HEK293T (cell line): ENCODE data around the gene RNASE11.

Experiments used
- CTCF ChIA-PET: fragments of 350-600 bp; formaldehyde crosslinking; extraction: SDS; loops from one replicate; lab custom pipeline; 2021; ENCODE audit warnings: antibody characterized with exemption, inconsistent platforms; lab: Yijun Ruan, JAX
- POLR2A ChIA-PET: fragments of 350-600 bp; formaldehyde crosslinking; extraction: SDS; loops from one replicate; lab custom pipeline; 2020; ENCODE audit warnings: antibody characterized with exemption, inconsistent platforms; lab: Yijun Ruan, JAX
- DNase-seq: peaks from one replicate; pipeline ENCODE4 v3.0.0; 2012; ENCODE audit warnings: mixed read lengths; ENCODE audit errors: extremely low spot score
- ARNT ChIP-seq: fragments of 450-650 bp; IDR thresholded peaks from 2 replicates; pipeline ENCODE4 v1.6.1; 2017; ENCODE audit warnings: mild to moderate bottlenecking
- BHLHE40 ChIP-seq: fragments of 450-650 bp; IDR thresholded peaks from 2 replicates; pipeline ENCODE4 v1.6.1; 2016; ENCODE audit warnings: mild to moderate bottlenecking, moderate library complexity, borderline replicate concordance
- CTBP1 ChIP-seq: fragments of 450-650 bp; IDR thresholded peaks from 2 replicates; pipeline ENCODE4 v1.6.1; 2016; ENCODE audit warnings: borderline replicate concordance
- ELF4 ChIP-seq: fragments of 450-650 bp; IDR thresholded peaks from 2 replicates; pipeline ENCODE4 v1.6.1; 2017; ENCODE audit warnings: antibody characterized with exemption
- FOXA1 ChIP-seq: fragments of 450-650 bp; IDR thresholded peaks from 2 replicates; pipeline ENCODE4 v1.6.1; 2016; ENCODE audit warnings: mild to moderate bottlenecking
- FOXK2 ChIP-seq: fragments of 450-650 bp; IDR thresholded peaks from 2 replicates; pipeline ENCODE4 v1.6.1; 2016; ENCODE audit warnings: mild to moderate bottlenecking
- FOXM1 ChIP-seq: fragments of 450-650 bp; IDR thresholded peaks from 2 replicates; pipeline ENCODE4 v1.6.1; 2017; ENCODE audit warnings: mild to moderate bottlenecking, borderline replicate concordance
- HDGF ChIP-seq: fragments of 450-650 bp; IDR thresholded peaks from 2 replicates; pipeline ENCODE4 v1.6.1; 2017; ENCODE audit warnings: antibody characterized with exemption, borderline replicate concordance
- L3MBTL2 ChIP-seq: fragments of 450-650 bp; conservative IDR thresholded peaks from 2 replicates; pipeline ENCODE4 v1.6.1; 2016; ENCODE audit warnings: mild to moderate bottlenecking
- LEF1 ChIP-seq: fragments of 450-650 bp; IDR thresholded peaks from 2 replicates; pipeline ENCODE4 v1.6.1; 2017; ENCODE audit warnings: mild to moderate bottlenecking, borderline replicate concordance
- NFRKB ChIP-seq: fragments of 450-650 bp; IDR thresholded peaks from 2 replicates; pipeline ENCODE4 v1.6.1; 2016; ENCODE audit warnings: mild to moderate bottlenecking, moderate library complexity
- PKNOX1 ChIP-seq: fragments of 450-650 bp; IDR thresholded peaks from 2 replicates; pipeline ENCODE4 v1.6.1; 2016
- SP1 ChIP-seq: fragments of 450-650 bp; IDR thresholded peaks from 2 replicates; pipeline ENCODE4 v1.6.1; 2017
- SUZ12 ChIP-seq: fragments of 450-650 bp; IDR thresholded peaks from 2 replicates; pipeline ENCODE4 v1.6.1; 2016; ENCODE audit warnings: mild to moderate bottlenecking
- TARDBP ChIP-seq: fragments of 450-650 bp; IDR thresholded peaks from 2 replicates; pipeline ENCODE4 v1.6.1; 2016
- ZNF384 ChIP-seq: fragments of 450-650 bp; IDR thresholded peaks from 2 replicates; pipeline ENCODE4 v1.6.1; 2016

RNASE11 gene

GRCh38 chr14:20606902-20607242 is 19.1 kb upstream of the RNASE11 start:
- no peak for DNase-seq
- POLR2A ChIA-PET: interaction anchor here (1.0 to 1.6 kb wide), 4 partner anchors 77 to 151 kb away, joined by 3 to 6 read pairs (median 4); partner anchors contain the start of genes PIP4P1 and PNP
- CTCF ChIA-PET: interaction anchor here (0.6 to 2.9 kb wide), 5 partner anchors 19 to 295 kb away, joined by 3 to 19 read pairs (median 5); partner anchors contain the start of gene RNASE11
- no peak for TF ChIP-seq PKNOX1
- TF ChIP-seq ARNT: no peak
- TF ChIP-seq FOXK2: no peak
- TF ChIP-seq SP1: no peak
- no peak for TF ChIP-seq LEF1
- no peak for TF ChIP-seq BHLHE40
- TF ChIP-seq TARDBP: no peak
- TF ChIP-seq HDGF: no peak
- TF ChIP-seq FOXM1: no peak
- TF ChIP-seq CTBP1: no peak
- no peak for TF ChIP-seq FOXA1
- no peak for TF ChIP-seq ELF4

- ChIA-PET POLR2A (interaction anchor here (1.0 to 1.6 kb wide), 3 partner anchors 77 to 145 kb away, joined by 4 to 6 read pairs (median 5); partner anchors contain the start of genes PIP4P1 and PNP), CTCF (interaction anchor here (0.6 to 2.9 kb wide), 4 partner anchors 19 to 191 kb away, joined by 3 to 19 read pairs (median 5); partner anchors contain the start of gene RNASE11)
- DNase-seq: peak; percentile 55
- no peak for TF ChIP-seq L3MBTL2
- no peak for TF ChIP-seq FOXK2
Measured at GRCh38 chr14:20606190-20606901, 18.5 kb upstream of the RNASE11 start.

GRCh38 chr14:20603813-20604690 is 16.3 kb upstream of the RNASE11 start:
- CTCF ChIA-PET: no interaction called here
- POLR2A ChIA-PET: no interaction called here
- TF ChIP-seq LEF1 (no peak), L3MBTL2 (no peak), FOXM1 (no peak), ELF4 (no peak), CTBP1 (no peak), SP1 (no peak), HDGF (no peak), TARDBP (no peak), ARNT (no peak), FOXK2 (no peak), BHLHE40 (no peak), SUZ12 (no peak), NFRKB (no peak), PKNOX1 (no peak), ZNF384 (no peak), FOXA1 (no peak)
- no peak for DNase-seq

- ChIA-PET POLR2A (no interaction called here), CTCF (no interaction called here)
- no peak for DNase-seq
- TF ChIP-seq L3MBTL2 (no peak), BHLHE40 (no peak), ZNF384 (no peak), ELF4 (no peak), SP1 (no peak), FOXA1 (no peak), ARNT (no peak), PKNOX1 (no peak), HDGF (no peak), FOXK2 (no peak), CTBP1 (no peak), NFRKB (no peak), SUZ12 (no peak), TARDBP (no peak), FOXM1 (no peak), LEF1 (no peak)
Measured at GRCh38 chr14:20602583-20602982, 14.8 kb upstream of the RNASE11 start.

- DNase-seq: no peak
- TF ChIP-seq SUZ12 (no peak), ELF4 (no peak), PKNOX1 (no peak), ARNT (no peak), FOXM1 (no peak), CTBP1 (no peak)
- ChIA-PET POLR2A (no interaction called here), CTCF (no interaction called here)
Measured at GRCh38 chr14:20601522-20601921, 13.7 kb upstream of the RNASE11 start.
